Smooth muscle cell of the brain vasculature (primary cell): ENCODE data around the gene KCNAB3.

ENCODE experiments used
- DNase-seq: peaks from one replicate; pipeline ENCODE4 v3.0.0-alpha.2; 2012; ENCODE audit warnings: low read depth, low spot score

KCNAB3 gene

DNA sequence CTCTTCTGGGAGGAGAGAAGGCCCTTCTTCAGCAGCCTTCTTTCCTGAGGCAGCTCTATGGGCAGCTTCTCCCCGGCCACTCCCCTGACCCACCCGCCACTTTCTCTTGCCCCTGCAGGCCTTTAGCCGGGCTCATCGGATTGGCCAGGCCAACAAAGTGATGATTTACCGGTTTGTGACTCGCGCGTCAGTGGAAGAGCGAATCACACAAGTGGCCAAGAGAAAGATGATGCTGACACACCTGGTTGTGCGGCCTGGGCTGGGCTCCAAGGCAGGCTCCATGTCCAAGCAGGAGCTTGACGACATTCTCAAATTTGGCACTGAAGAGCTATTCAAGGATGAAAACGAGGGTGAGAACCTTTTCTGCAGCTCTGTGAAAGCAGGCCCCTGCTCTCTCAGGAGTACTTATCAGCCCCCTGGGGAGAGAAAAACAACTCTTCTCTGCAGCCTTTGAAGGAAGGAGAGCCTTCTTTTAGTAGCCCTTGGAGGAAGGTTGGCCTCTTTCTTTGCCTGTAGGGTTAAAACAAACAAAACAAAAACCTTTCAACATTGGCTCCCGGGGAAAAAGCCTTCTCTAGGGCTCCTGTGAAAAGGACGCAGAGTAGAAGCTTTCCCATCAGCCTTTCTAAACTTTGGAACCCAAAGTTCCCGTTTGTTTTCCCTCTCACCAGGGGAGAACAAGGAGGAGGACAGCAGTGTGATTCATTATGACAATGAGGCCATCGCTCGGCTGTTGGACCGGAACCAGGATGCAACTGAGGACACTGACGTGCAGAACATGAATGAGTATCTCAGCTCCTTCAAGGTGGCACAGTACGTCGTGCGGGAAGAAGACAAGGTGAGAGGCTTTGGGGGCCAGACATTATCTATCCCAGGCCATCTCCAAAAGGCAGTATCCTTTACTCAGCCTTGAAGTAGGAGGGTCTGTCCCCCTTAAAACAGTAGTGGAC is 26.2 kb downstream of the KCNAB3 start:
- no peak for DNase-seq

- DNase-seq: no peak
Observed at GRCh38 chr17:7897773-7898172, 31.9 kb downstream of the KCNAB3 start.

DNA sequence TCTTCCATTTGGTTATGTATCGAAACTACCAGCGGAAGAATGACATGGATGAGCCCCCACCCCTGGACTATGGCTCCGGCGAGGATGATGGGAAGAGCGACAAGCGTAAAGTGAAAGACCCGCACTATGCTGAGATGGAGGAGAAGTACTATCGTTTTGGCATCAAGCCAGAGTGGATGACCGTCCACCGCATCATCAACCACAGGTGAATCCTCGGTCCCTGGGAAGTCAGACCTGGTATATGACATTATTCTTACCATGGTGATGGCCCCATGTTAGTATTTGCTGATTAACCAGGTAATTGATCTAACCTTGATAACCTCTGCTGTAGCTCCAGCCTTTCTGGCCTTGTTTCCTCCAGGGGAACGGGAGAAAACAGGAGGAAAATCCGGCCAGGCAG is 32.6 kb downstream of the KCNAB3 start:
- DNase-seq: no peak

DNA sequence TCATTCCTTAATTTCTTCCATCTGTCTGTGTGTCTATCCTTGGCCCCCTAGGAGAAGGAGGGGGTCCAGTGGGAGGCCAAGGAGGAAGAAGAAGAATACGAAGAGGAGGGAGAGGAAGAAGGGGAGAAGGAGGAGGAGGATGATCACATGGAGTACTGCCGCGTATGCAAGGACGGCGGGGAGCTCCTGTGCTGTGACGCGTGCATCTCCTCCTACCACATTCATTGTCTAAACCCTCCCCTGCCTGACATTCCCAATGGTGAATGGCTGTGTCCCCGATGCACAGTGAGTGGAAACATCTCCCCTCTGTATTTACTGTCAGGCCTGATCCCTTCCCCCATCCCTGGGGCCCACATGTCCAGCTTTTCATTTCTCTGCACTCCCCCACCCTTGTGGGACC is 34.8 kb downstream of the KCNAB3 start:
- DNase-seq: no peak

- no peak for DNase-seq
Observed at GRCh38 chr17:7894226-7894625, 35.4 kb downstream of the KCNAB3 start.

DNA sequence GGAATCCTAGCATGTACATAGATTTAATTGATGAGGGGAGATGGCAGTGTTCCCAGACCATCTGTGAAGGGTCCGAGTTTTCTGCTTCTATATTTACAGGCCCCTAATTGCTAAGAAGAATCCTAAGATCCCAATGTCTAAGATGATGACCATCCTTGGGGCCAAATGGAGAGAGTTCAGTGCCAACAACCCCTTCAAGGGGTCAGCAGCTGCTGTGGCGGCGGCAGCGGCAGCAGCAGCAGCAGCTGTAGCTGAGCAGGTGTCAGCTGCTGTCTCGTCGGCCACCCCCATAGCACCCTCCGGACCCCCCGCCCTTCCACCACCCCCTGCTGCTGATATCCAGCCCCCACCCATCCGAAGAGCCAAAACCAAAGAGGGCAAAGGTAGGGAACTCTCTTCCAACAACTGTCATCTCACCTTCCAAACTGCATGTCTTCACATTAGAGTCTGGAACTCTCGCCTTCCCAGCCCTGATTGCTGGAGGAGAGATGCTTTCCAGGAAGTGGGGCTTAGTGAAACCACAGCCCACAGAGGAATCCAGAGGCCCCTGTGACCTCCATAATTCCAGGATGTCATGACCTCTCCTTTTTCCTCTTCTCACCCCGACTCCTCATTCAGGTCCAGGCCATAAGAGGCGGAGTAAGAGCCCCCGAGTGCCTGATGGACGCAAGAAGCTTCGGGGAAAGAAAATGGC is 36.3 kb downstream of the KCNAB3 start:
- no peak for DNase-seq

- DNase-seq: peak; percentile 82
Observed at GRCh38 chr17:7889166-7889955, 40.3 kb downstream of the KCNAB3 start.

DNA sequence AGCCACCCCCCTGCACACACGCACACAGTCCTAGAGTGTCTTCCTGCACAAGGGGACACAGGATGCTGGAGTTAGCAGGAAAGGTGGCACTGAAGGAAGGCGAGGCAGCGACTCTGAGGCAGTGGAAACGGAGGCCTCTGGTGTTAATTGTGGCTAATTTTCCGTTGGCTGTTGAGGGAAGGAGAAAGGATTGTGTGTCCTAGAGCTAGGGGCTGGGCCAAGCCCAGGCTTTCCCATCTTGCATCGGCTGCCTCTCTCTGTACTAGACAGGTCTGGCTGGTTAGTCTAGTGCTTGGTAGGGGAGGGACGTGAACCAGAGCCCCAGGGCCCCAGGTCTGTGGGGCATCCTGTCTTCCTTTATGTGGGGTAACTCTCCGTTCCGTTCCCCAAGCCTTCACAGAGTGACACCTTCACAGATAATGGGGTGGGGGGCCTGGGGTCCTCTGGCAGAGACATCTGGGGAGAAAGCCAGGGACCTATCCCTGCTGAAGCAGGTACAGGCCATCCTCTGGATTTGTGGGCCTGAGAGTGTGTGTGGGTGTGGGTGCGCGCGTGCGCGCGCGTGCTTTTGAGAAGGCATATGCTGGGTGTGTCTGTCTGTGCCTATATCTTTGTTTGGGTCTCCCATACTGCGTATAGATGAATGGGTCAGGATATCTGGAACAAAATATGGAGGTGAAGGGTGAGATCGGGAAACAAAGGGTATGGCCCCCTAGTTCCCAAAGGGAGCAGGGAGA is 41.3 kb downstream of the KCNAB3 start, which contains the start of gene CHD3:
Gene CHD3, plus strand, starts transcription at position 606 of the 737 bp plus-strand sequence. CDS start 212 bp downstream, outside the sequence.
- DNase-seq: no peak

- DNase-seq: peak; percentile 94
Observed at GRCh38 chr17:7887482-7888183, 42.0 kb downstream of the KCNAB3 start.

DNA sequence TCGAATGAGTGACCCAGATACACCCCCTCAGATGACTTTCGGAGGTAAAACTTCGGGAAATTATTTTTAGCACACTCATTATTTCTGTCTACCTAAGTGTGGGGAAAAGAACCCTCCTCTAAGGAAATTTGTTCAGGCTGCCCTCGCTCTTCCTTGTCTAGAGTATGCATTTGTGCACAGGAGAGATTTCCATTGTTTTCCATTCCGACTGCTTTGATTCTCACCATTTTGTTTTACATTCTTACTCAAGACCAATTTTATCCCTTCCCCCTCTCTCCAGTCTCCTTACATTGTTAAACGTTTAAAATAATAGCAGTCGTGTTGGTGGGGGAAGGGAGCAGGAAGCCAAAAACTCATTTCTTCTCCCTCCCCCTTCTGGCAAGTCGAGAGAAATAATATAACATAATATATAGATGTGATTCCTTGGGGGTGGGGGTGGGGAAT is 42.6 kb downstream of the KCNAB3 start:
- no peak for DNase-seq

DNA sequence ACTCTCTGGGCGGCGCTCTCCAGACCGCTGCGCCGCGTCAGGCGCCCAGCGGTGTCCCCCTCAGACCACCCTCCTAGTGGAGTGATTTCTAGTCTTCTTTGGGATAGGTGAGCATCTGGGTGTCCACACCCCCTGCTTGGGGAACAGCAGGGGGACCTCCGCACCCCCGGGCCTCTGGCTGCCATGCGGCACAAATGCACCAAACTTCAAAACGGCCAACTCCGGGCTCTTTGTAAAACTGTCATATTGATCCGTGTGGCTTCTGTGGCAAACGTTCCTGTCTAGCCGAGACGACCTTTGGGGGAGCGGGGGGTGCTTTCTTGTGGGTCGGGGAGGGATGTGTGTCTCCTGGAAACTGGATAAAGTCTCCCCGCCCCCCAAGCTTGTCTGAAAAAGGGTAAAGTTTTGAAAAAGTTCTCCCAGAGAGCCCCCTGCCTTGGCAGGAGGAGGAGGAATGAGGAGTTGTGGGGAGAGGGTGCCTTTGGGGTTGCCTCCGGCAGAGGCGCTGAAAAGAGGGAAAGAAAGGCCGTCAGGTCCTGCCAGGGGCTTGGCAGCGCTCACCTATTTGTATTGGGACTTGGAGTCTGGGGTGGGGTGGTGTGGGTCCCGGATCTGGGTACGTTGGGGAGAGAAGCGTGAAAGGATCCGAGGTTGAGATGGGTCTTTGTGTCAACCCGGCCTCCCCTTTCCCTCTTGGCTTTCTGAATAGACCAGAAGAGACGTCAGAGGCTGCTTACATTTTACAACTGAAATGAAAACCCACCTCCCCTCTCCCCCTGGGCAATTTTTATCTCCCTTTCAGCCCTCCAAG is 43.2 kb downstream of the KCNAB3 start:
- DNase-seq: no peak

DNA sequence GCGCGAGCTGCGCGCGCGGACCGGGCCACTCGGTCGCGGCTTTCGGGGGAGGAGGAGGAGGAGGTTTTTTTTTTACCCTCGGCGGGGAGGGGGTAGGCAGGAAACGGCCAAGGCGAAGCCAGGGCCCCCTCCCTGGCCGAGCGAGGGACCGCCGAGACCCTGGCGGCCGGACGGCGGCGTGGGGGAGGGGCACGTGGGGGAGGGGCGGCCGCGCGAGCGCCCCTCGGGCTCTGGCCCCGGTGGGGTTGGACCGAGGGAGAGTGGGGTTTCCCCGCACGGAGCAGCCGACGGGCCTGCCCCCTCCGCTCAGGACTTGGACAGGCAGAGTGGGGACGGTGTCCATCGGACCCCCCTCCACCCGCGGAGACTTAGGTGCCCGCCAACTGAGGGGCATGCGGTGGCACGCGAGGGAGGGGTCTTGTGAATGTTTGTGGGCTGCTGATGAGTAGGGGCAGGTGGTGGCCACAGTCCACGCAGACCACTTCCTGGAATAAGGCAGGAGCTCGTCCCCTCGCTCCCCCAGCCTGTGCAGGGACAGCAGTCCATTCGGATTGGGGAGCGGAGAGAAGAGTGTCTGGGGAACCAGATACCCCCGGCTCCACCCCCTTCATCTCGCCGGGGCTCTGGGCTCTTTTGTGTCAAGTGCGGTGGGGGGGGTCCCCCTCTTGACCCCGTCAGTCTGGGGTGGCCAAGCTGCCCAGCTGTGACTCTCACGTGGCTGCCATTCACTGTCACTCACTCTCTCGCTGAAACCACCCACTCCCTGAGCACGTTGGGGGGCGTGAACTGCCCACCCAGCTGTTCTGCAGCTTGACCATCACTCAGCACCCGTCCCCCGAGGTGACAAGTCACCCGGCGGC is 44.1 kb downstream of the KCNAB3 start:
- no peak for DNase-seq

- DNase-seq: no peak
Observed at GRCh38 chr17:7884581-7885366, 44.9 kb downstream of the KCNAB3 start.

DNA sequence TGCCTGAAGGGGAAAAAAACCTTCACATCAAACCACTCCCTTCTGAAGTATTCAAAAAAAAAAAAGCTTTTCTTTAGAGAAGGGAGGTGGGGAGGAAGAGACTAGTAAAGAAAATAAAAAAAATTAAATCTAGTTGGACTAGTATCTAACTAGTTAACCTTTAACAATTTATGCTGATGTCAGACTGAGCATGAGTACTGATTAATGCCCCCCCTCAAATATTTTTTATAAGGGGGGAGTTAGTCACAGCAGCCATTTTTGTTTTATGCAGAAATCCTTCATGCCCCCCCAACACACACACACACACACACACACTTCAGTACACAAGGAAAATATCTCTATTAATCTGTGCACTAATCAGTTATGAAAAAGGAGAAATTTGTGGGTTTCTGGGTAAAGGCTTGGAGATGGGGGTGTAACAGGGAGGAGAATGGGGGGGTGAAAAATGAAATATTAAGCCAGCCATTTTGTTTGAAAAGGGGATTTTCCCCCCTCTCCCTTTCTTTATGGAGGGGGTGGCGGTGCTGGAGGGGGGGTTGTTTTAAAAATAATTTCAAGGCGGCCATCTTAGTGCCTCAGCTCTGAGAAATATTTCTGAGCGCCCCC is 45.8 kb downstream of the KCNAB3 start:
- DNase-seq: no peak

- no peak for DNase-seq
Observed at GRCh38 chr17:7882629-7883028, 47.0 kb downstream of the KCNAB3 start.

- no peak for DNase-seq
Observed at GRCh38 chr17:7882068-7882467, 47.6 kb downstream of the KCNAB3 start.

- DNase-seq: no peak
Observed at GRCh38 chr17:7881276-7882054, 48.2 kb downstream of the KCNAB3 start.
